A549 (cell line): Measurements from ENCODE around the gene ADAM12.

ENCODE experiments used
- CBX8 ChIP-seq: fragments of 200-600 bp; sonication (generic); IDR thresholded peaks from 2 replicates; pipeline ENCODE4 v1.6.1; 2016
- CEBPB ChIP-seq, 2 experiments: fragments of >200 bp in 1 of 2; sonication (Bioruptor Twin) in 1 of 2; formaldehyde crosslinking in 1 of 2; IDR thresholded peaks; 2 replicates each; pipeline ENCODE4 v1.6.1; 2012 to 2016
- CTCF ChIP-seq: fragments of >200 bp; sonication (Bioruptor Twin); formaldehyde crosslinking; IDR thresholded peaks from 3 replicates; pipeline ENCODE4 v1.5.1; 2016
- KDM1A ChIP-seq: fragments of 200-600 bp; sonication (generic); IDR thresholded peaks from 2 replicates; pipeline ENCODE4 v1.6.1; 2016; ENCODE audit warnings: low read depth, mild to moderate bottlenecking
- MAX ChIP-seq: IDR thresholded peaks from 2 replicates; pipeline ENCODE4 v1.6.1; 2012
- NFE2L2 ChIP-seq: fragments of 150-350 bp; conservative IDR thresholded peaks from 2 replicates; pipeline ENCODE4 v1.6.1; 2014; ENCODE audit warnings: low read length
- PBX3 ChIP-seq: IDR thresholded peaks from 2 replicates; pipeline ENCODE4 v1.6.1; 2012
- POLR2A ChIP-seq: IDR thresholded peaks from 2 replicates; pipeline ENCODE4 v1.6.1; 2012; ENCODE audit warnings: mild to moderate bottlenecking, low read length
- REST ChIP-seq: fragments of 200-600 bp; sonication (generic); IDR thresholded peaks from 2 replicates; pipeline ENCODE4 v1.6.1; 2016; ENCODE audit warnings: antibody characterized with exemption, mild to moderate bottlenecking, moderate library complexity
- RFX5 ChIP-seq: fragments of 450-650 bp; IDR thresholded peaks from 2 replicates; pipeline ENCODE4 v1.7.1; 2014; ENCODE audit warnings: antibody characterized with exemption, mild to moderate bottlenecking, moderate library complexity
- RNF2 ChIP-seq: fragments of 200-600 bp; sonication (generic); IDR thresholded peaks from 2 replicates; pipeline ENCODE4 v1.6.1; 2016; ENCODE audit warnings: low read depth, mild to moderate bottlenecking, antibody characterized with exemption, moderate library complexity, borderline replicate concordance
- ZNF302 ChIP-seq: fragments of 250-450 bp; sonication (Bioruptor Pico); IDR thresholded peaks from 2 replicates; pipeline ENCODE4 v1.9.0; 2021; ENCODE audit warnings: inconsistent platforms, mild to moderate bottlenecking, moderate library complexity

GRCh38 chr10:126181626-126182025, 206.7 kb downstream of the ADAM12 start:
- TF ChIP-seq CTCF (no peak), POLR2A (no peak), CEBPB (IDR thresholded peaks at IDR 0.05) (no peak), CBX8 (no peak), KDM1A (no peak), RFX5 (no peak), REST (no peak), MAX (no peak), PBX3 (no peak), NFE2L2 (no peak), ZNF302 (CRISPR knock-in tag) (no peak), RNF2 (no peak)
